Measurements from ENCODE around the gene TUNAR. TPM values are rescaled to one million over a fixed set of nuclear protein-coding genes. Genes with fewer than 3 reads are reported as not detected.

Gene TUNAR
- total RNA-seq, 6 donors from 2014 or later: 0.10 TPM; not detected in 5

GRCh38 chr14:95936041-95936440, 59.4 kb downstream of the TUNAR start:
- 70 to 90% methylated on average over 2 of the region's 2 CpGs for WGBS, 2 donors
- H3K4me1 ChIP-seq: no peaks in the 10 kb centered on the region
- TF ChIP-seq CTCF (IDR thresholded peaks at IDR 0.05) (no peak), EP300 (IDR thresholded peaks at IDR 0.05) (no peak), POLR2A (IDR thresholded peaks at IDR 0.05) (no peak), POLR2AphosphoS5 (IDR thresholded peaks at IDR 0.05) (no peak)
- H3K36me3 ChIP-seq: no peaks in the 10 kb centered on the region
- DNase-seq: no peak
- H3K9me3 ChIP-seq: no peaks in the 10 kb centered on the region
- H3K4me3 ChIP-seq: no peak overlapping the region
- H3K27ac ChIP-seq: no peak overlapping the region
- H3K27me3 ChIP-seq: no peaks in the 10 kb centered on the region
- ATAC-seq (ENCODE audit: low FRiP score in 2 of 2): no peak

- 33 to 76% methylated on average over 1 to 4 of the region's 4 CpGs for WGBS, 2 donors
- H3K27me3 ChIP-seq: no peaks in the 10 kb centered on the region
- ATAC-seq (ENCODE audit: low FRiP score in 2 of 2): no peak
- TF ChIP-seq EP300 (IDR thresholded peaks at IDR 0.05) (no peak), CTCF (IDR thresholded peaks at IDR 0.05) (no peak), POLR2AphosphoS5 (IDR thresholded peaks at IDR 0.05) (no peak), POLR2A (IDR thresholded peaks at IDR 0.05) (no peak)
- no peak overlapping the region for H3K27ac ChIP-seq
- H3K9me3 ChIP-seq: peaks cover 0 to 11% (median 2%) of the 10 kb centered on the region in 4 donors
- H3K4me1 ChIP-seq: no peaks in the 10 kb centered on the region
- no peak for DNase-seq
- H3K36me3 ChIP-seq: no peaks in the 10 kb centered on the region
- H3K4me3 ChIP-seq: no peak overlapping the region
Observed at GRCh38 chr14:95939335-95939734, 62.7 kb downstream of the TUNAR start.

GRCh38 chr14:95941897-95942296, 65.3 kb downstream of the TUNAR start:
- H3K27me3 ChIP-seq: no peaks in the 10 kb centered on the region
- no peaks in the 10 kb centered on the region for H3K36me3 ChIP-seq
- no peak for DNase-seq
- H3K9me3 ChIP-seq: peaks cover 0 to 11% (median 2%) of the 10 kb centered on the region in 4 donors
- WGBS, 2 donors: 35 to 38% methylated on average over 2 of the region's 2 CpGs
- no peak overlapping the region for H3K4me3 ChIP-seq
- ATAC-seq (ENCODE audit: low FRiP score in 2 of 2): no peak
- no peaks in the 10 kb centered on the region for H3K4me1 ChIP-seq
- TF ChIP-seq POLR2A (IDR thresholded peaks at IDR 0.05): no peak
- TF ChIP-seq EP300 (IDR thresholded peaks at IDR 0.05): no peak
- TF ChIP-seq POLR2AphosphoS5 (IDR thresholded peaks at IDR 0.05): no peak
- no peak for TF ChIP-seq CTCF (IDR thresholded peaks at IDR 0.05)
- H3K27ac ChIP-seq: no peak overlapping the region

- DNase-seq: no peak
- H3K9me3 ChIP-seq: peaks cover 0 to 11% (median 2%) of the 10 kb centered on the region in 4 donors
- no peaks in the 10 kb centered on the region for H3K4me1 ChIP-seq
- H3K36me3 ChIP-seq: no peaks in the 10 kb centered on the region
- H3K27me3 ChIP-seq: no peaks in the 10 kb centered on the region
- ATAC-seq (ENCODE audit: low FRiP score in 2 of 2): no peak
- no peak overlapping the region for H3K4me3 ChIP-seq
- no peak overlapping the region for H3K27ac ChIP-seq
- WGBS, 2 donors: 23 to 26% methylated on average over 4 of the region's 4 CpGs
- no peak for TF ChIP-seq EP300 (IDR thresholded peaks at IDR 0.05)
- no peak for TF ChIP-seq POLR2AphosphoS5 (IDR thresholded peaks at IDR 0.05)
- no peak for TF ChIP-seq POLR2A (IDR thresholded peaks at IDR 0.05)
- TF ChIP-seq CTCF (IDR thresholded peaks at IDR 0.05): no peak
Observed at GRCh38 chr14:95943699-95944098, 67.1 kb downstream of the TUNAR start.

GRCh38 chr14:95944462-95944861, 67.8 kb downstream of the TUNAR start:
- TF ChIP-seq CTCF (IDR thresholded peaks at IDR 0.05) (no peak), POLR2AphosphoS5 (IDR thresholded peaks at IDR 0.05) (no peak), POLR2A (IDR thresholded peaks at IDR 0.05) (no peak), EP300 (IDR thresholded peaks at IDR 0.05) (no peak)
- Histone ChIP-seq H3K27me3 (no peaks in the 10 kb centered on the region), H3K9me3 (peaks cover 0 to 11% (median 2%) of the 10 kb centered on the region in 4 donors), H3K36me3 (no peaks in the 10 kb centered on the region), H3K27ac (no peak overlapping the region), H3K4me1 (no peaks in the 10 kb centered on the region), H3K4me3 (no peak overlapping the region)
- ATAC-seq (ENCODE audit: low FRiP score in 2 of 2): no peak
- 64 to 66% methylated on average over 5 of the region's 6 CpGs for WGBS, 2 donors
- no peak for DNase-seq

Measured in upper lobe of left lung (tissue), 6 donors.